Measurements from ENCODE around the gene MEAK7.

The MEAK7 gene

GRCh38 chr16:84465154-84465553 lies 39.3 kb downstream of the MEAK7 start:
- no peak for DNase-seq (ENCODE audit: low read depth)

- no peak for DNase-seq (ENCODE audit: low read depth)
These were observed 40.3 kb downstream of the MEAK7 start for GRCh38 chr16:84464116-84464515.

GRCh38 chr16:84463221-84463620 lies 41.2 kb downstream of the MEAK7 start:
- no peak for DNase-seq (ENCODE audit: low read depth)

GRCh38 chr16:84462296-84463210 lies 41.9 kb downstream of the MEAK7 start:
- DNase-seq (ENCODE audit: low read depth): no peak

- no peak for DNase-seq (ENCODE audit: low read depth)
These were observed 42.8 kb downstream of the MEAK7 start for GRCh38 chr16:84461413-84462295.

GRCh38 chr16:84461029-84461412 lies 43.4 kb downstream of the MEAK7 start:
- no peak for DNase-seq (ENCODE audit: low read depth)

- DNase-seq (ENCODE audit: low read depth): no peak
These were observed 43.9 kb downstream of the MEAK7 start for GRCh38 chr16:84460406-84461028.

- no peak for DNase-seq (ENCODE audit: low read depth)
These were observed 44.5 kb downstream of the MEAK7 start for GRCh38 chr16:84459941-84460405.

- DNase-seq (ENCODE audit: low read depth): no peak
These were observed 44.9 kb downstream of the MEAK7 start for GRCh38 chr16:84459533-84459894.

- DNase-seq (ENCODE audit: low read depth): no peak
These were observed 45.6 kb downstream of the MEAK7 start for GRCh38 chr16:84458606-84459532.

GRCh38 chr16:84455031-84455430 lies 49.4 kb downstream of the MEAK7 start:
- no peak for DNase-seq (ENCODE audit: low read depth)

Measured in stimulated activated CD4-positive, alpha-beta T cell treated with anti-CD3 and anti-CD28 coated beads, Interleukin-2, amount 100 ng/mL, for 4 hours (primary cell).